ENCODE results near the gene ELL. TPM values are rescaled to one million over a fixed set of nuclear protein-coding genes. Genes with fewer than 3 reads are reported as not detected.

ELL gene
- total RNA-seq, 4 donors from 2014 or later: 5.9 to 12.8 (median 9.9) TPM

DNA sequence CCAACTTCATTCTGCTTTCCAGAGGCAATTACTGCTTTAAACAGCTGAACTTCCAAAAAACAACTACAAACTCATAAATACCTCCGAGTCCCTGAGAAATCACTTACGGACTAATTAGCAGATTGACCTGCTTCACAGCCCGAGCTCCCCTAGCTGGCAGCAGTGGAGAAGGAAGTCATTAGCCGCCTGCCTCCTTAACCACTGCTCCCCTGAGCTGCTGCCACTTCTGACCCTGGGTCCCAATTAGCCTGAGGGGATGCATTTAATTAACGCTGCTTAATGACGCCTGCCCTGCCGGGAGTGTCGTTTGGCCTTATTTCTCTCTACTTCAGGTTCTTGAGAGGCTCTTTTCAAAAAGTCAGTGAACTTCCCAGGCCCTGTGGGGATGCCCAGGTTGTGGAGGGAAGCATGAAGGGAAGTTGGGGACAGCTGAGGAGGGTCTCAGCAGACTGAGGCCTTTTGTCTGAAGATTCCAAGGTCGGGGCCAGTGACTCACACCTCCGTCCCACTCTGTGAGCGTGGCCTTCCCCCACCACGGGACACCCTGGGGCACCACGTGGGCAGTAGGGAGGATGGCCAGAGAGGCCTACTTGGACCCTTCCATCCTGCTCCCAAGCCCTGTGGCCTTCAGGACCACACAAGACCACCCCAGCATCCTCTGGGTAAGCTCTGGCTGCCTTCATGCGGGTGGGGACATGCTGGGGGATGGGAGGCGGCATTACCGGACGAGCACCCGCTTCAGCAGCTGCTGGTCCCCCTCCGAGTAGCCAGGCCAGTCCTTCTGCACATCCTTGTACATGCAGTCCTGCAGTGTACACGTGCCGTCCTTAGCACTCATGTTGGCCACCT is 64.2 kb downstream of the ELL start:
- DNase-seq: no peak
- Histone ChIP-seq H3K4me3 (no peak overlapping the region), H3K27me3 (no peaks in the 10 kb centered on the region), H3K4me1 (peaks cover 21 to 56% (median 32%) of the 10 kb centered on the region in 3 donors), H3K27ac (peak overlapping the region in 3 of 4 donors; percentile 34 to 92 (median 54)), H3K36me3 (peaks cover 0 to 85% (median 13%) of the 10 kb centered on the region in 3 donors), H3K9me3 (no peaks in the 10 kb centered on the region)
- WGBS, 2 donors: 58 to 80% methylated on average over 4 to 8 of the region's 21 CpGs
- intact Hi-C loops (cut with DNase I): no loop called here
- TF ChIP-seq, protein P1, sequence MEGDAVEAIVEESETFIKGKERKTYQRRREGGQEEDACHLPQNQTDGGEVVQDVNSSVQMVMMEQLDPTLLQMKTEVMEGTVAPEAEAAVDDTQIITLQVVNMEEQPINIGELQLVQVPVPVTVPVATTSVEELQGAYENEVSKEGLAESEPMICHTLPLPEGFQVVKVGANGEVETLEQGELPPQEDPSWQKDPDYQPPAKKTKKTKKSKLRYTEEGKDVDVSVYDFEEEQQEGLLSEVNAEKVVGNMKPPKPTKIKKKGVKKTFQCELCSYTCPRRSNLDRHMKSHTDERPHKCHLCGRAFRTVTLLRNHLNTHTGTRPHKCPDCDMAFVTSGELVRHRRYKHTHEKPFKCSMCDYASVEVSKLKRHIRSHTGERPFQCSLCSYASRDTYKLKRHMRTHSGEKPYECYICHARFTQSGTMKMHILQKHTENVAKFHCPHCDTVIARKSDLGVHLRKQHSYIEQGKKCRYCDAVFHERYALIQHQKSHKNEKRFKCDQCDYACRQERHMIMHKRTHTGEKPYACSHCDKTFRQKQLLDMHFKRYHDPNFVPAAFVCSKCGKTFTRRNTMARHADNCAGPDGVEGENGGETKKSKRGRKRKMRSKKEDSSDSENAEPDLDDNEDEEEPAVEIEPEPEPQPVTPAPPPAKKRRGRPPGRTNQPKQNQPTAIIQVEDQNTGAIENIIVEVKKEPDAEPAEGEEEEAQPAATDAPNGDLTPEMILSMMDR (IDR thresholded peaks at IDR 0.05): no peak
- TF ChIP-seq POLR2A (IDR thresholded peaks at IDR 0.05): no peak

DNA sequence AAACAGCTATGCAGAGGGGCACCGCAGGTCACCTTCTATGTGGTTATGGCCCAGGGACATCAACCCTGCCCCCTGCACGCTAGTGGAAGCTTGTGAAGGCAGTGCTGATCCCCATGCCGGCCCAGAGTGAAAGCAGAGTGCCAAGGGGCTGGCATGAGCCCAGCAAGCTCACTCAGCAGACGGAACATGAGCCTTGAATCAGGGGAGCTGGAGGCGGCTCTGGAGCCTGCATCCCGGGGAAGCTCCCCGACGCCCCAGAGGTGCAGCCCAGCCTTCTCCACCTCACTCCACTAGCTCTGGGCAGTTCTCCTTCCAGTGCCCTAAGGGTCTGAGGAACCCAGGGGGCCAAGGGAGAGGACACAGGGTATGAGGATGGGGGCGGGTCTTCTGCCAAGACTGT is 64.9 kb downstream of the ELL start:
- no peaks in the 10 kb centered on the region for H3K9me3 ChIP-seq
- H3K36me3 ChIP-seq: peaks cover 0 to 89% (median 13%) of the 10 kb centered on the region in 3 donors
- 19 to 53% methylated on average over 3 to 4 of the region's 9 CpGs for WGBS, 2 donors
- DNase-seq: no peak
- TF ChIP-seq, protein P1 (IDR thresholded peaks at IDR 0.05): no peak
- no peak for TF ChIP-seq POLR2A (IDR thresholded peaks at IDR 0.05)
- intact Hi-C loops (cut with DNase I): no loop called here
- no peaks in the 10 kb centered on the region for H3K27me3 ChIP-seq
- H3K27ac ChIP-seq: peak overlapping the region in 3 of 4 donors; percentile 34 to 92 (median 54)
- H3K4me1 ChIP-seq: peaks cover 21 to 48% (median 29%) of the 10 kb centered on the region in 3 donors
- H3K4me3 ChIP-seq: no peak overlapping the region

- Histone ChIP-seq H3K4me1 (peaks cover 17 to 47% (median 27%) of the 10 kb centered on the region in 3 donors), H3K27ac (peak overlapping the region in 3 of 4 donors; percentile 34 to 92 (median 54)), H3K9me3 (no peaks in the 10 kb centered on the region), H3K27me3 (no peaks in the 10 kb centered on the region), H3K4me3 (no peak overlapping the region), H3K36me3 (peaks cover 0 to 91% (median 15%) of the 10 kb centered on the region in 3 donors)
- WGBS, 2 donors: 57 to 80% methylated on average over 1 to 4 of the region's 4 CpGs
- no peak for DNase-seq
- intact Hi-C loops (cut with DNase I): no loop called here
- TF ChIP-seq, protein P1 (IDR thresholded peaks at IDR 0.05): no peak
- TF ChIP-seq POLR2A (IDR thresholded peaks at IDR 0.05): no peak
Measured at GRCh38 chr19:18456279-18456678, 65.6 kb downstream of the ELL start.

DNA sequence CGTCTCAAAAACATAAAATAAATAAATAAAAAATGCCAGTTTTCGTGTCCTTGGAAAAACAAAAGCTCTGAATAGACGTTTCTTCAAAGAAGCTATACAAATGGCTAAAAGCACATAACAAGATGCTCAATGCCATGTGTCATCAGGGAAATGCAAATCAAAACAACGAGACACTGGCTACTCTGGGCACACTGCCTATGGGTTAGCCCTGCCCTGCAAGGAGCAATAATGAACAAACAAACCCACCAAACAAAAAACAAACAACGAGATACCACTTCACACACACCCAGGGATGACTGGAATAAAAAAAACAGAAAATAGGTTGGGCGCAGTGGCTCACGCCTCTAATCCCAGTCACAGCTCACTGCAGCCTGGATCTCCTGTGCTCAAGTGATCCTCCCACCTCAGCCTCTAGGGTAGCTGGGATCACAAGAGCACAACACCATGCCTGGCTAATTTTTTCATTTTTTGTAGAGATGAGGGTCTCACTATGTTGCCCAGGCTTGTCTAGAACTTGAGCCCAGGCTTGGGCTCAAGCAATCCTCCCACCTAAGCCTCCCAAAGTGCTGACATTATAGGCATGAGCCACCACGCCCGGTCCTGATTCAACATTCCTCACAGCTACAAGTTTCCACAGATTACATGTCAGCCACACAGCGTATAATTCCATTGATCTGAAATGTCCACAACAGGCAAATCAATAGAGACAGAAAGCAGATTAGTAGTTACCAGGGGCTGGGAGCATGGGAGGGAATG is 68.4 kb downstream of the ELL start:
- no peak for TF ChIP-seq POLR2A (IDR thresholded peaks at IDR 0.05)
- TF ChIP-seq, protein P1 (IDR thresholded peaks at IDR 0.05): no peak
- Histone ChIP-seq H3K27ac (peak overlapping the region in 1 of 4 donors; percentile 9), H3K4me1 (peaks cover 6 to 38% (median 13%) of the 10 kb centered on the region in 3 donors), H3K4me3 (no peak overlapping the region), H3K9me3 (no peaks in the 10 kb centered on the region), H3K27me3 (no peaks in the 10 kb centered on the region), H3K36me3 (peaks cover 21 to 91% (median 30%) of the 10 kb centered on the region in 3 donors)
- DNase-seq: no peak
- WGBS, 2 donors: 49 to 83% methylated on average over 9 to 10 of the region's 10 CpGs
- intact Hi-C loops (cut with DNase I): no loop called here

DNA sequence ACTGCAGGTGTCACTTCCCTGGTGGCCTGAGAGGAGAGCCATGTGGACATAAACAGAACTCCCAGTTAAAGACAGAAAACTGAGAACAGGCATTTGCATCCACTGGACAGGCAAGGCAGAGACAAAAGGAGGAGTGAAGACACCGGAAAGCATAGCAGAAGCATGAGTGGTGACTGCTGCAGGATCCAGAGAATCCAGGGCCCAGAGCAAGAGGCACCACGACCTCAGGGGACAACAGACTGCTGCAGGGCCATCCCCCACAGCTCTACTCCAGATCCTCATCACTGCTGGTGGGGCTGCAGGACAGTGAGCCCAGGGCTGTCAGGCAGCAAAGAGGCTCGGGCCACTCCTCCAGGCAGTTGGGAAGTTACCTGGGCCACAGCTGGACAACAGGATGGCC is 69.5 kb downstream of the ELL start:
- Histone ChIP-seq H3K4me1 (peaks cover 6 to 30% (median 8%) of the 10 kb centered on the region in 3 donors), H3K36me3 (peaks cover 26 to 91% (median 30%) of the 10 kb centered on the region in 3 donors), H3K27me3 (no peaks in the 10 kb centered on the region), H3K9me3 (no peaks in the 10 kb centered on the region), H3K27ac (no peak overlapping the region), H3K4me3 (no peak overlapping the region)
- TF ChIP-seq, protein P1 (IDR thresholded peaks at IDR 0.05): no peak
- TF ChIP-seq POLR2A (IDR thresholded peaks at IDR 0.05): no peak
- intact Hi-C loops (cut with DNase I): no loop called here
- WGBS, 2 donors: 81 to 90% methylated on average over 2 of the region's 3 CpGs
- no peak for DNase-seq

Measured in esophagus squamous epithelium (tissue), 5 donors.